GM13976 (cell line): ENCODE measurements around the gene AADACL4.
A peak's percentile ranks its signal among the peaks of the same experiment; 100 is the strongest.
"Not testable (repeated sequence)": the region's sequence is repeated elsewhere in the genome, so short reads cannot be mapped to it uniquely, and the experiment has no call there.

Source experiments
- DNase-seq: peaks from one replicate; pipeline ENCODE4 v3.0.0; 2012; ENCODE audit warnings: low spot score
- CTCF ChIP-seq: IDR thresholded peaks from 2 replicates; pipeline ENCODE4 v1.5.1; 2012; ENCODE audit warnings: borderline replicate concordance, mild to moderate bottlenecking; ENCODE audit not compliant: insufficient read depth; ENCODE audit errors: extremely low read depth, missing control alignments, control extremely low read depth
- in situ Hi-C: fragments of 300-500 bp; cut with MboI; formaldehyde crosslinking; loops from one replicate; pipeline ENCODE4 v1.12.0; 2022; ENCODE audit warnings: low sequenced_read_pairs, mixed read lengths, inconsistent platforms; ENCODE audit not compliant: unreplicated experiment

AADACL4 gene

GRCh38 chr1:12654657-12655056 is 10.8 kb downstream of the AADACL4 start:
- no peak for DNase-seq
- TF ChIP-seq CTCF, result no peak
- in situ Hi-C loops, result no loop called here

- TF ChIP-seq CTCF, result no peak
- DNase-seq, result no peak
- in situ Hi-C loops, result no loop called here
Observed at GRCh38 chr1:12656575-12656974, 12.7 kb downstream of the AADACL4 start.

- in situ Hi-C loops, result no loop called here
- TF ChIP-seq CTCF, result no peak
- DNase-seq, result no peak
Observed at GRCh38 chr1:12657060-12657884, 13.4 kb downstream of the AADACL4 start.

GRCh38 chr1:12657885-12658512 is 14.1 kb downstream of the AADACL4 start:
- DNase-seq, in situ Hi-C loops: not testable (repeated sequence)

- peak; percentile 91 for DNase-seq
Observed at GRCh38 chr1:12658531-12659453, 14.9 kb downstream of the AADACL4 start.

GRCh38 chr1:12661606-12662219 is 17.8 kb downstream of the AADACL4 start:
- no peak for TF ChIP-seq CTCF
- DNase-seq, result no peak
- in situ Hi-C loops, result no loop called here

More at GRCh38 chr1:12658531-12659453, 14.9 kb downstream of the AADACL4 start:
- peak; percentile 88 for TF ChIP-seq CTCF
- in situ Hi-C loops, result no loop called here

- no peak for TF ChIP-seq CTCF
- in situ Hi-C loops, result no loop called here
- DNase-seq, result no peak
Observed at GRCh38 chr1:12662556-12662955, 18.7 kb downstream of the AADACL4 start.
